Activated CD4-positive, alpha-beta T cell treated with anti-CD3 and anti-CD28 coated beads for 1 hour (primary cell): ENCODE data around the gene SKI.
"Not testable (repeated sequence)": the region's sequence is repeated elsewhere in the genome, so short reads cannot be mapped to it uniquely, and the experiment has no call there.

Source experiments
- DNase-seq: peaks from one replicate; pipeline ENCODE4 v3.0.0-alpha.2; 2020

SKI gene

DNA sequence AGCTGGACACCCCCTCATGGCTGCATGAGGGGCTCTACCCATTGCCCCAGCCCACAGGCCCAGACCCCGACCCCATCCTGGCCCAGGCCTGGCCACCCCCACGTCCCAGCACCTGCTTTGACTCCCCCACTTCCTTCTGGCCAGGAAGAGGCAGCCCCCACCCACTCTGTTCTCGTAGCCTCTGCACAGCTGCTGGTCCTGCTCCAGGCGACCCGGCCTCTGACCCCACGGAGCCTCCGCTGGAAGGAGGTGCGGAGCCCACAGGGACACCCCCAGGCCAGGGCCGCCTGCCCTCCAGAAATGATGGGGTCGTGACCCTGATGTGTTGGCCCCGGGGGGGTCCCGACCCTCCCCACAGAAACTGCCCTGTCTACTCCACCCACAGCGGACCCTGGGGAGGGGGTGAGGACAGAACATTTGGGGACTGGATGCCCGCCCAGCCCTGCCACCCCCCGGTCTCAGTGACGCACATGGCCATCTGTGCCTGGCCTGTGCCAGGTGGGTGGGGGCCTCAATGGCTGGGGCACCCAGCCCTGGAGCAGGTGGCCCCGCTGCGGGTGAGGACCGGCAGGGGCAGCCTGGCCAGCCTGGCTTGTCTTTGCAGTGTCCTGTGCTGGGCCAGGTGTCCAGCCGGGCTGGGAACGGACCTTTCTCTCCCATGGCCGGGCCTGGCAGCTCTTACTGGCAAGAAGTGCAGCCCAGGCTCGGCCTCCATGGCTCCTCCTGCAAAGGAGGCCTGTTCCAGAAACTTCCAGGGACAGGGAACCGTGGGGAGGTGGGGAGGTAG is 84.6 kb downstream of the SKI start:
- no peak for DNase-seq

DNA sequence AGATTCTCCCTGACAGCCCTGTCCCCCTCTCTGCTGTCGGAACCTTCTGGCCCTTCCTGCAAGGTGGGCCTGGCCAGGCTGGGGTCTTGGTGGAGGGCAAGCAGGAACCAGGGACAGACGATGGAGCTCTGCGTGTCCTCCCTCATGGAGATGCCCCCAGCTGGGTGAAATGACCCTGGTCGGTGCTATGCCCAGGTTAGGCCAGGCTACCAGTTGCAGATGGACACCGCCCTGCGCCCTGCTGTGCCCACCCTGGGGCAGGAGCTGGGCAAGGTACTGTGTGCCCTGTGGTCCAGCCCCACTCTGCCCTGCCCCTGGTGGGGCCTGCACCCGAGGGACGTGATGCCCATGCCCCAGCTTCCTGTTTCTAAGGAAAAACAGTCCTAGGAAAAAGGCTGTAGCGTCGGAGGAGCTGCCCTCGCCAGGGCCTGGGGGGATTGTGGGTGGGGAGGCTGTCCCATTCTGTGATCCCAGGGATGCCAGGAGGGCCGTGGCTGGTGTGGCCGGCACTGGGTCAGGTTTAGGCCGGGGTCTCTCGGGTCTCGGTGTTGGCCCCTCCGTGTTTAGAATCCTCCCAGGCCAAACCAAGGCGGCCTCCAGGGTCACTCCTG is 85.6 kb downstream of the SKI start:
- no peak for DNase-seq

DNA sequence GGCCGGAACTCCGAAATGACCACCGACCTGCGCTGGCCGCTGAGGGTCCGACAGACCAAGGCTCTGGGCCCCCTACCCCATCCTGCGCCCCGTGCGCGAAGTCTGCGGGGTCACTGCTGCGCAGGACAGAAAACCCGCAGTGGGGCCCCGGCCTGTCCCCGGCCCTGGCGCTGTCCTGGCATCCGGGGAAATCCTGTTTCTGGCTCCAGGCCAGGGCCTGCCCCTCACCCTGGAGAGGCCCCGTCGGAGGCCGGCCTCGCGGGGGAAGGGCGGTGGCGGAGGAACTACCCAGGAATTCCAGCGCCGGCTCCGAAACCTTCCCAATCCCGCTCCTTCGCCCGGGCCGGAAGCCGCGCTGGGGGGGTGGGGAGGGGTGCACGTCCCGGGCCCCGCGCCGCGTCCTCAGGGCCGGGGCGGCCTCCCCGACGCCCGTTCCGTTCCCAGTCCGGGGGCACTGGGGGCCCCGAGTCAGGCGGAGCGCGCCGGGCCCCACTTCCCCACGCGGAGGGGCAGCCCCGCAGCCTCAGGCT is 86.2 kb downstream of the SKI start:
- no peak for DNase-seq

DNA sequence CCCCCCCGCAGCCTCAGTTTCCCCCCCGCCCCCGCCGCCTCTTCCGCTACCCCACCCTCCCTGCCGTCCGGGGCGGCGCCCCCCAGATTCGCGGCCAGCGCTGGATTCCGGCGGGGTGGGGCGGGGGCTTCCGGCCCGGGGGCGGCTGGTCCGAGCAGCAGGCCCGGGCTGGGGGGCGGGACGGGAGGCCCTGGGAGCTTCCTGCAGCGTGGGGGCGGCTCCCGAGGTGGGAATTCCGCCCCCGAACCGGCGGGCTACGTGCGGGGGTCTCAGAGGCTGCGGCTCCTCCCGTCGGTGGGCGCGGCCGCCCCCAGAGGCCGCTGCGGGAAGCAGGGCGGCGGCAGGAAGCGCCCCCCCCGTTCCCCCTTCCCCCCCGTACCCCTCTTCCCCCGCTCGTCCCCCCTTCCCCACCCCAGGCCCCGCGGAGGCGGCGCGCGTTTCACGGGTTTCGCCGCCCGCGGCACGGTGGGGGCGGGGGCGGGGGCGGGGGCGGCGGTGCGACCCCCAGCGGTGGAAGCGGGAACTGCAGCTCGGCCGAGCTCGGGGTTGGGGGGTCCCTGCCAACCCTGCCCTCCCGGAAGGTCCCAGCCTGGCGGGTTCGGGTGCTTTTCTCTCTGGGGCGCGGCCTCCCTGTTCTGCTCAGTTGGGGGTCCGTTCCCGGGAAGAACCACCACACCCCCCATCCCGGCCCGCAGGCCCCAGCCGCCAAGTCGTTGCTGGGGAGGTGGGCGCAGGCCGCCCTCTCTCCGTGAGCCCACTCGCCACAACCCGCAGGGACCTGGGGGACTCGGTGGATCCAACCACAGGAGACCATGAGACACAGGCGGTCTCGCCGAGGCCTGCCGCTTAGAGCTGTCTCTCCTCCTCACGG is 86.9 kb downstream of the SKI start:
- DNase-seq: peak; percentile 53

DNA sequence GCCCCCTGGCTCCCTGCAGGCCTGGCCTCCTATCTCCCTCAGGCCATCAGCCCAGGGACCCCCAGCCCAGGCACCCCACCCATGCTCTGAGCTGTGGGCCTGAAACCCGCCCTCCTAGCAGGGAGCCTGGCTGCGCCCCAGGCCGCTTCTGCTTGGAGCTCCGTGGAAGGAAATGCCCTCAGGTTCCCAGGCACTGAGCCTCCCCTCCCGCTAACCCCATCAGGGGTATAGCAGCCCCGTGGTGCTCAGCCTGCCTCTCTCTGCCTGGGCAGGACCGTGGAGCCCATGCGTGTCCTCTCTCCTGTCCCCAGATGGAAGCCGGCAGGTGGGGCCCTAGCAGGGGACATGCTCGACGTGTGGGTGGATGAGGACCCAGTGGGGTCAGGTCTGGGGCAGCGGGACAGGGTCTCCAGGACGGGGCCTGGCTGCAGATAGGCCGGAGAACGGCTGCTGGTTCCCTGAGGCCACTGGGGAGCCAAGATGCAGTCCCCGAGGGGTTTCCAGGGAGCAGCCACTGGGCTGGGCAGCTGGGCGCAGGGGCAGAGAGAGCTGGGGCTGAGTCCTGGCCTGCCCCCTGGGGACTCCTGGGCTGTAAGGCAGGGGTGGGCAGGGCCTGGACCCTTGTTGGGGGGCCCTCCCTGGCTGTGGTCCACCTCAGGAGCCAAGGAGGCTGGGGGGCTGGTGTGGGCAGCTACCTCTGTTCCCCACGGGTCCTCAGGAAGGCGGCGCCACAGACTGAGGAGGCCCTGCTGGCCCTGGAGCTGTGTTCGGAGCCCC is 87.7 kb downstream of the SKI start:
- no peak for DNase-seq

DNA sequence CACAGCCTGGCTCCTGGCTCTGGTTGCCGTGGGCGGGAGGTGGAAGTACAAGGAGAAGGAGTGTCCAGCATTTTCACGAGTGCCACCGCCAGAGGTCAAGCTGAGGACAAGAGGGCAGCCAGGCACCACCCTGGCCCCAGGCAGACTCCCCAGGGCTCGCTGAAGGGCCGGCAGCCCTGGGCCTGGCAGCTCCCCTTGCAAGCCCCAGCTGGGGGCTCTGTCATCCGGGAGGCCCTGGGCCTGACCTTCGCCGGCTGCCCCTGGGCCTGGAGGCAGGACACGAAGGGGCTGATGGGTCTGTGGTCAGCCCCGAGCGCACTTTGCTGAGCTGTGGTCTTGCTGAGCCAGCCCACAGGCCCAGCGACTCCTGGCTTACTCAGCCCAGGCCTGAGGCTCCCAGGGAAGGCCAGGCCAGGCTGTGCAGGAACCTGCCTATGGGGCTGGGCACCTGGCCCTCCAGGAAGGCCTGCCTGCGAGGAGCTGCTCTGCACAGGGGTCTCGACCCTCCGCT is 88.4 kb downstream of the SKI start:
- no peak for DNase-seq

DNA sequence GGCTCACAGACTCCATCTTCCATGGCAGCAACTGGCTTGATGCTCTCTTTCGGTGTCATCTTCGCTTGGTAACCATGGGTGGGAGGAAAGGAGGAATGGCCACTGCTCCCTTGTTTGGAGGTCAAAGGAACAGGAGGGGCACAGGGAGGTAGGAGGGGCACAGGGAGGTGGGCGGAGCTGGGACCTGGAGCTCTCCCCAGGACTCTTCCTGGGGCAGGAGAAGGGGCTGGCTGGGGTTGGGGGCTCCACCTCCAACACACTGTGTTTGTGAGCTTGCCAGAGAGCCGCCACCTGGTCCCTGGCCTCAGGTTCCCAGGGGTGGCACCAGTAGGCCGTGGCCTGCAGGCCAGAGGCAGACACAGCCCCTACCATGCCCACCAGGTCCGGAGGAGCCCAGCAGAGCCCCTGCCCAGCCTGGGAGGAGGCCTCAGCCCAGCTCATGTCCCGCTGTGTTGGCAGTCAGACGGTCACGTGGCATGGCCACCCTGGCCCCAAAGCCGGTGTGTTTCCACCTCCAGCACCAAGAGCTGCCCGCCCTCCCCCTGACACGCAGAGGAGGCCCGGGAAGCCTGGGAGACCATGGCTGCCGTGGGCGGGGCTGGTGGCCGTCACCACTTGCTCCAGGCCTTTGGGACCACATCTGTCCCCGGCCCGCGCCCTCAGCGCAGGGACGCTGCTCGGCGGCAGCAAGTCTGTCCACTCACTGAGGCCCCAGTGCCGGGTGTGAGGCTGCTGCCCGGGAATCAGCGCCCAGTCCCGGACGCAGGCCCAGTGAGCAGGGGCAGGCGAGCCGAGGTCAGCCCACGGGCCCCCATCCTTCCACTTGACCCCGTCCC is 89.3 kb downstream of the SKI start:
- no peak for DNase-seq

DNA sequence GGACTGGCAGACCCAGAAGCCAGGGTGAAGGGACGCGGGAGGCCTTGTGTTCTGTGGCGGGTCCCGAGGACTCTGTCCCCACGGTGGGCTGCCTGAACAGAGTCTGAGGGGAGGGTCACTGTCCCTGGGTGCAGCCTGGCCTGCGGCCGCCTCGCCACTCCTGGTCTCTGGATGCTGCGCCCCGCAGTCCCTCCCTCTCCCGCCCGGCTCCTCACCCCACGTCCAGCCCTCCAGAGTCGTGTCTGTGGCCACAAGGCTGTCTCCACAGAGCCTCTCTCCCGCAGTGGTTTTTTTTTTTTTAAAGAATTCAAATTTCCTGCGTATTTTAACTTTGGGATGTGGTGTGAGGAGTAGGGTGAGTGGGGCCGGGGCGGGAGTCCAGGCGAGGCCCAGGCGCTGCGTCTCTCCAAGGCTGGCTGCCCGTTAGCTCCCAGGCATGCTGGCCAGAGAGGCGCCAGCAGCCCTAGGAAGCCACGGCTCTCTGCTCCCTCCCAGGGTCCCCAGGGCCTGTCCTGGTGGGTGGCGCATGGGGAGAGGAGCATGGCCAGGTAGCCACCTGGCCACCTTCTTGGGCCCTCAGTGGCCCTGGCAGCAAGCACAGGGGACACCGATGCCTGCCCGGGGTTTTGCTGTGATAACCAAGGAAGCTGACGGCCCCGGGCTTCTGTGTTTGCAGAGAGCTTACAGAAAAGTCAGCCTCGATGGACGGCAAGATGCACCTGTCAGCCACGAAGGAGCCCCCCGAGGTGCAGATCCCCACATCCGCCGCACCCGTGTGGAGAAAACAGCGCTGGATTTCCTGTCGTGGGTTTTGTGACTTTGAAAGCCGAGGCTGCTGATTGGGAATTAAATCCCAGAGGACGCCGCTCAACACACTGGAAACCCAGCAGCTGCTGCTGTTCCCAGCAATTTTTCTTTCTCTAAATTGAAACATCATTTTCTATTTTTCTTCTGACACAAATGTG is 90.5 kb downstream of the SKI start:
- no peak for DNase-seq

DNA sequence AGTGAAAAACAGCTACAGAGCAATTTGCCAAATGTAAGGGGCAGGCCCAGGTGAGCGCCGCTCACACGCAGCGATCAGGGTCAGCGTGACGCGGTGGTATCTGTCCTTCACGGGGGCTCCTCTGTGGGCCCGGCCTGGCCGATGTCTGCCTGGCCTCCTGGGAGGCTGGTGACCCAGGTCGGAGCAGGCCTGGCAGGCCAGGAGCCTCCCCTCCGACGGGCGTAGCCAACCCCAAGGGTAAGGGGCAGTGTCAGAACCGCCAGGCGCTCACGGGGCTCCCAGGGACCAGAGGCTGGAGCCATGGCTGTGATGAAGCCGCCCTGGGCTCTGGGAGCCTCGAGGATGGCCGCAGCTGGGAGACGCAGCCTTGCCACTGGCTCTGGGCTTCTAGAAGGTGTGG is 91.2 kb downstream of the SKI start:
- DNase-seq: no peak

DNA sequence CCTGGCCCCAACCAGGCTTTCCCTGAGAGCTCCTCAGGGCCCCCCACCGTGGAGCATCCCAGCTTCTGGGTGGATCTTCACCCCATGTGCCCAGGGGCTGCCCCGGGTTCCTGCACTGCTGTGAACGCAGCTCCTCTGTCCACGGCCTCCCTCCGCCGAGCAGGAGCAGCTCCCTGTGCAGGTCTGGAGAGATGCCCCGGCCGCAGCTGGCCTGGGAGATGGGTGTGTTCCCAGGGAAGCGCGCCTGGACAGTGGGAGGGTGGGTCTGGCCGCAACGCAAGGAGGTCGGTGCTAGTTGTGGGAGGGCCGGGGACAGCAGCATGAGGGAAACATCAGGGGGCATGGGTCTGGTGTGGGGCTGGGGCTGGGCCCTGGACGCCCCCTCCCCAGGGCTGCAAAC is 91.9 kb downstream of the SKI start:
- no peak for DNase-seq

DNA sequence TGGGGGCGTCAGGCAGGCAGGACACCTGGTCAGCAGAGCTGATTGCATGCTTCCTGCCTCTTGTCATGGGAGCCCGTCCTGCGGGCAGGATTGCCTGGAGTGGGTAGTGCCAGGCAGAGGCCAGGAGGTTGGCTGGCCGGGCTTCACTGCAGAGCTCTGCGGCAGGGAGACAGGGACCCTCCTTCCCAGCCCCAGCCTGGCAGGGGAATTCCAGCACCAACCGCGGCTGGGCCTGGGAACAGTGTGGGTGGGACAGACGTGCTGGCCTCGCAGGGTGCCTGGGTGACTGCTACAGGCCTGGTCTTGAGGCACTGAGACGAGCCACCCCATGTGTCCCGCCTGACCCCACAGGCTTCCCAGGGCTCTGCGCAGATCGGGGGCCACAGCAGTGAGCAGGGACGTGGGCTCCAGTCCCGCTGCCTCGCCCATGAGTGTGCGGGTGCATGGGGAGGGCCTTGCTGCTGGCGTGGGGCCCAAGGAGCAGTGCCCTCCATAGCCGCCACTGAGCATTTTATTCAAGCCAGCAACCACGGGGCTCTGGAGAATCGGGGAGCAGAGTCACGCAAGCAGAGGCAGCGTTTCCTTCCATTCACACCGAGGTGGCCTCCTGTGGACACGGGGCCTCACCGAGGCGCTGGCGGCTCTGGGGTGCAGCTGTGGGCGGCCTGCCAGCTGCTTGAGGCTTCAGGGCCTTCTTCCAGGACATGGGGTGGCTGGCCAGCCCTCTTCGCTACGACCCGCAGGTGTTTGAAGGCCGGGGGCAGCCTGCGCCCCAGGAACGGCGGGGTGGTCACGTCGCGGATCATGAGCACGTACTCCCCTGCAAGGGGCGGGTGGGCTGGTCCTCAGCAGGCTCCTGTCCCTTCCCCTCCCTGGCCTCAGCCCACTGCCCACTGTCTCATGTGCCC is 92.9 kb downstream of the SKI start:
- no peak for DNase-seq

DNA sequence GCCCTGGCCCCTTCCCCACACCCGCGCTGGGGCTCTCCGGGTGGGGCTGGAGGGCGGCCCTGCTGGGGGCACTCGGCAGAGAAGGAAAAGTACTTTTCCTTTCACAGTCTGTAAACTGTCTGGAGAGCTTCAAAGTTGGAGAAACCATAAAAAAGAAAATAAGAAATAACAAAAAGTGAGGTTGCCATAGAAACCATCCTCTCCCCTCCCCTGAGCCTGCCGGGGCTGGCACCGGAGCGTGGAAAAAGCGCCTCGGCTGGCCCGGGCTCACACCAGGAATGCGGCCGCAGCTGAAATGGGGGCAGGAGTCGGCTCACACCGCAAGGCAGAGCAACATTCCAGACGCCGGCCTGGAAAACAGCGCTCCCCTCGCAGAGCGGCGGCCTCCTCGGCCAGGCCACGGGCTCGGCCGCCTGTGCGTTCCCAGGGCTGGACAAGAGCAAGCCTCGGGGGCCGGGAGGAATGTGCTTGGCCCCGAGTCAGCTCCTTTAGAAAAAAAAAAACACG is 94.0 kb downstream of the SKI start:
- no peak for DNase-seq

DNA sequence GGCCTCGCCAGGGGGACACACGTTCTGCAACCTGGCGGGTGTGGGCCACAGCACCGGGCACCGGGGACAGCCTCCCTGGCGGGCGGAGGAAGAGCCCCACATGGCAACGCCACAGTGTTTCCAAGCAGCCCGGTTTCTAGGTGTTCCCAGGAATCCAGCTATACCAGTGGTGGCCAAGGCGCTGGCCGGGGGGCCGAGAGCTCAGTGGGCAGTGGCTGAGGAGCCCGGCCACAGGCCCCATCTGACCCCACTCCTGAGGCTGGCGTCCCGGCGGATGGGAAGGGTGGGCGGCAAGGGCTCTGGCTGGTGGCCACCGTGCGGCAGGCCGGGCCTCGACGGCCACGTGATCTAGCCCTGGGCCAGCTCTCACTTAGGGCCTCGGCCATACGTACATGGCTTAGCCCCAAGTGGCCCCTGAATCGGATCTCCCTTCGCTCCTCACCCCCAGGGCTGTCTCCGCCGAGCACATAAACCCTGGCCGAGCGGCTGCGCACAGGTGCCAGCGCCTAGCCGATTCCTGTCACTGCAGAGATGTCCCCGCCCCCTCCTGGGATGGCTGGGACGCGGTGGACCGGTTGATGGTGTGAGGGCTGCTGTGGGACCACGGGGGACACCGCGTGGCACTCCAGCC is 94.6 kb downstream of the SKI start:
- no peak for DNase-seq

DNA sequence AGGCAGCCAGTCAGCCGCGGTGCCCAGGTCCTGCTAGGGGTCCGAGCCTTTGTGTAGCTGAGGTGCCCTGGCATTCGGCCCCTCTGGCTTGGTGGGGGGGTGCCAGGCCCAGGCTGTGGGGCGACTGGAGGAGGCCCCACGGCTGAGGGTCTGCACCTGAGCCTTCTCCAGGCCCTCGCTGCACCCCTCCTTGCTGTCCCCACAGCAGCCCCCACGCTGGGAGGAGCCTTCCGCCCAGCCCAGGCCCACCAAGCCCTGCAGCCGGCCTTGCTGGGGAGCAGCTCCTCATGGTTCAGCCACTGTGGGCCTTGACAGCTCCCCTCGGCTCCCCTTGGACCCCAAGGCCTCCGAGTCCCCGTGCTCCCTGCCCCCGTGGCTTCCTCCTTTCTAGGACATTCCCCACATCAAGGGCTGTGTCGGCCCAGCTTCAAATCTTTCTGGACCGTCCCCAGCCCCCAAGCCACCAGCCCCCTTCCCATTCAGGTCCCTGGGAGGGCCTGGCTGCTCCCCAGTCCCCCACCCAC is 95.4 kb downstream of the SKI start:
- DNase-seq: no peak

DNA sequence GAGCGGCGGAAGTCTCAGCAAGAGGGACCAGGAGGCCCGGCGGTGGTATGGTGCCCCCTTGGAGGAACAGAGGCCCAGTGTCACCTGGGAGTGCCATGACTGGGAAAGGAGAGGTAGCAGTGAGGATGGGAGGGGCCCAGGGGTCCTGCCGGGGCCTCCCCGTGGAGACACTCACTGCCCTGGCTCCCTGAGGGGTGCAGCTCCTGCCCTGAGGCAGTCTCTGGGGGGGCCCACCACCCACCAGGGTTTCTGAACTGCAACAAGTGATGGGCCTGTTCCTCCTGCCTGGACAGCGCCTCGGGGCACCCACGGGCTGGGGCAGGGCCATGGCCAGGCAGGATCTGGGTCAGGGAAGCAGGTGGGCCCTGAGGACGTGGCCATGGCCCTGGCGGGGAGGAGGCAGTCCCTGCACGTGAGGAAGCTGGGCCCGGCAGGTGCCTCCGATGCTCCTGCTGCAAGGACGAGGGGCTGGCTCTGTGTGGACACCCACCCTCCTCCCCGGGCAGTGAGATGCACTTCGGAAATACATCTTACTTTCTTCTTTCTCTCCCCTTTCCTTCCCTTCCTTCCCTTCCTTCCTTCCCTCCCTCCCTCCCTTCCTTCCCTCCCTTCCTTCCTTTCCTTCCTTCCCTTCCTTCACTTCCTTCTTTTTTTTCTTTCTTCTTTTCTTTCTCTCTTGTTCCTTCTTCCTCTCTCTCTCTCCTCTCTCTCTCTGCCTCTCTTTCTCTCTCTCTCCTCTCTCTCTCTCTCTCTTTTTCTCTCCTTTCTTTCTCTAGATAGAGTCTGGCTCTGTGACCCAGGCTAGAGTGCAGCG is 96.6 kb downstream of the SKI start:
- no peak for DNase-seq

DNA sequence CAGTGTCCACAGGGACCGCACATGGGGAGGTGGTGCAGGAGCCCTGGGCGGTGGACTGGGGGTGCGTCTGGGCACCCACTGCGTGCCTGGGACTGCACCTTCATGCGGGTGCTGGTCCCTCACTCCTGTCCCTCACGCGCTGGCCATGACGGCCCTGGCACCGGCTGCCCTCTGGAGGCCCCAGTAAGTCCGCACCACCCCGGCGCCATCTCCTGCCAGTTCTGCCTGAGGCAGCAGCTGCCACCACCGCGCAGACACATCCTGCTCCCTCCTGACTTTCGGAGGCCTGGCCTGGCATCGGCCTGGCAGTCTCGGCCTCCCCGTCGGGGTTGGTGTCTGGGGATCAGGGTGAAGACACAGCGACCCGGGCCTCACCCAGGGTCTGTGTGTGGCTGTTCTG is 98.4 kb downstream of the SKI start:
- no peak for DNase-seq

DNA sequence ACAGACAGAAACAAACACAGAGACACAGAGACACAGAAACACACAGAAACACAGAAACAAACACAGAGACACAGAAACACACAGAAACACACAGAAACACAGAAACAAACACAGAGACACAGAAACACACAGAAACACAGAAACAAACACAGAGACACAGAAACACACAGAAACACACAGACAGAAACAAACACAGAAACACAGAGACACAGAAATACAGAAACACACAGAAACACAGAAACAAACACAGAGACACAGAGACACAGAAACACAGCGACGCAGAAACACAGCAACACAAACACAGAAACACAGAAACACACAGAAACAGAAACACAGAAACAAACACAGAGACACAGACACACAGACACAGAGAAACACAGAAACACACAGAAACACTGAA is 99.0 kb downstream of the SKI start:
- DNase-seq: not testable (repeated sequence)
